Jurkat, Clone E6-1 (cell line): ENCODE measurements around the gene MARCKS.
A peak's percentile ranks its signal among the peaks of the same experiment; 100 is the strongest.
"Not testable (repeated sequence)": the region's sequence is repeated elsewhere in the genome, so short reads cannot be mapped to it uniquely, and the experiment has no call there.

Experiments used
- DNase-seq: peaks from one replicate; pipeline ENCODE4 v3.0.0-alpha.2; 2011; ENCODE audit warnings: low read depth, low spot score
- H3K4me3 ChIP-seq: 2 replicates; pipeline ENCODE4 v1.5.1; 2011; ENCODE audit warnings: mild to moderate bottlenecking, low read length, control low read depth, moderate library complexity

MARCKS gene

DNA sequence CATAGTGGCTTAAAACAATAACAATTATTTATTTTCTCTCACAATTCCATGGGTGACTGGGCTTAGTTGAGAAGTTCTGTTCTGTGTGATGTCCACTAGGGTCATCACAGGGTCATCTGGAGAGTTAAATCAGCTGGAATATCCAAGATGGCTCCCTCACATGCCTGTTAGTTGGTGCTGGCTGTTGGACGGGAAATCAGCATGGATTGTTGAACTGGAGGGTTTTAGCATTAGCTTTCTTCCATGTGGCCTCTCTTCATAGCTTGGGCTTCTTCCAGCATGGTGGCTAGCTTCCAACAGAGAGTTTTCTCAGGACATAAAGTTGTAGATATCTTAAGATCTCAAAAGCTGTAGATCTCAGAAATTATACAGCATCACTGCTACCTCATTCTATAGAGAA is 19.6 kb downstream of the MARCKS start:
- no peak for DNase-seq

DNA sequence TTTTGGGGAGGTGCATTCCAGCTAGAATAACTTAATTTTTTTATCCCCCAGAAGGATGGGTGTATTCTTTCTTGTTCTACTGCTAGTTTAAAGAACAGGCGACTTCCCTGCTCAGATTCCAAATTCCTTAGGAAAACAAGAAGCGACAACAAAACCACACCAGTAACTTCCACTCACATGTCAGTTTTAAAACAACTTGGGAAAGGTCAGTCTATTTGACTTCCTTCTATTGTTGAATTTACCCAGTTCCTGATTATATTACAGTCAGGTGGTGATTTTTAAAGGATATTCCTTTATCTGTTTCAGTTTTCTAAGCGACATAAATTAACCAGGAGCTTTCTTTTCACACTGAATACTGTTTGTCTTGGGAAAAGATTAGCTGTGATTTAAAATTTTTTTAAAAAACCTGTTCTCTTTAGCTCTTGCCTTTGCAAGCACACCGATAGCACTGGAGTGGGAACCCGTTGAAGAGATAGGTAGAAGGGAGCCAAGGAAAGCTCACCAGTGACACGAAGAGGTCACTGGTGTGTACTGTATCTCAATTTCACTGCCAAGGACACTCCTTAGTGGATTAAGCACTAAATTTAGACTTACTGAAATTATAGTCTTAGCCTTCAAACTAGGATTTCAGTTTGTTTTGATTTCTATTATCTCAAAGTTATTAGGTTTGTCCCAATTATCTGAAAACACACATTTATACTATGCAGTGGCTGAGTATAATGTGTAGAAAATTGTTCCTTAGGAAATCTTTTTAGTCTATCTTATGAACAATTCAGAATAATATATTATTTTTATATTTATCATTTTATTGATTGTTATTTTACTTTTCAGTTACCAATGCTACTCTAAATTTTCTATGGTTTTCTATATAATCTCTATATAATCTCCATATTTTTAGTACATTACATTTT is 22.3 kb downstream of the MARCKS start:
- peak; percentile 23 for DNase-seq
- no peak overlapping the region for H3K4me3 ChIP-seq

More for the DNA sequence above, 19.6 kb downstream of the MARCKS start:
- H3K4me3 ChIP-seq: no peak overlapping the region

DNA sequence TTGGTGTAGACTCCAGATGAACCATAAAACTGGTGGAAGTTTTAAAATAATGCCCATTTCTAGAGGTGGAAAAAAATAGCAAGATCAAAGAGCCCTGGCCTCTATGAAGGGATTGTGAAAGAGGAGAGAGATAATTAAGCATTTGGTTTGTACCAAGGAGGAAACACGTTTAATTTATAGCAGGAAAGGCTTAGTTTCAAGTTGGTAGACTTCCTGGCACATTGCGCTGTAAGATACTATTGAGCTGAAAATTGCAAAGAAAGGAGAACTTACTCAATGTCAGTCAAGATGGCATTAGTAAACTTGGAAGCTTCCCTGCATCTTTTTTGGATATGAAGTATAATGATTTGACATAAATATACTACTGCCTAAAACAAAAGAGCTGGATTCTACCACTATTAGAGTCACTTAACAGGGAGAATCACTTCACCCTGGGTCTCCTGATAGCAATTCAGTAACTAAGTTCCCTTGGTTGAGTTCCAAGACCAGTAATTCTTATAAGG is 24.4 kb downstream of the MARCKS start:
- no peak for DNase-seq
- no peak overlapping the region for H3K4me3 ChIP-seq

DNA sequence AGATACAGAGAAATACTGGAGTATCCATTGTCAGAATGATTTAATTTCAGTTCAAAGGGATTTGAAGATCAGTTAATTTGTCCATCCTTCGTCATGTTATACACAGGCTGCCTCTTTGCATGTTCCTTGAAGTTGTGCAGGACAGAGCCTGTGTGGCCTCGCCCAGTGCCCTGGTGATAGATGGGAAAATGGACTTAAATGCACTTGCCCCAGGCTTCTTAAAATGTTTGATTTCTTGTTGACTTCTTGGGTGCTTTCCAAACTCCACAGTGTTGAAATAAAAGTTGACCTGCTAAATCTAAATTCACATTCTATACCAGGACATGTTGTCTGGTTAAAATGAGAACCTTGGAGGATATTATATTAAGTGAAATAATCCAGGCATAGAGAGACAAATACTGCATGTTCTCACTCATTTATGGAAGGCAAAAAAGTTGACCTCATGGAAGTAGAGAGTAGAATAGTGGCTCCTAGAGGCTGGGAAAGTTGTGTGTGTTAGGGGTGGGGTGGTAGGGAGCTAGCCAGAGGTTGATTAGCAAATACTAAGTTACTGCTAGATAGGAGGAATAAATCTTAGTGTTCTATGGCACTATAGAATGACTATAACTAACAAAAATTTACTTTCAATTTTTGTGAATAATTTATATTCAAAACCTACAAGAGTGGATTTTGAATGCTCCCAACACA is 25.3 kb downstream of the MARCKS start:
- no peak for DNase-seq
- no peak overlapping the region for H3K4me3 ChIP-seq

DNA sequence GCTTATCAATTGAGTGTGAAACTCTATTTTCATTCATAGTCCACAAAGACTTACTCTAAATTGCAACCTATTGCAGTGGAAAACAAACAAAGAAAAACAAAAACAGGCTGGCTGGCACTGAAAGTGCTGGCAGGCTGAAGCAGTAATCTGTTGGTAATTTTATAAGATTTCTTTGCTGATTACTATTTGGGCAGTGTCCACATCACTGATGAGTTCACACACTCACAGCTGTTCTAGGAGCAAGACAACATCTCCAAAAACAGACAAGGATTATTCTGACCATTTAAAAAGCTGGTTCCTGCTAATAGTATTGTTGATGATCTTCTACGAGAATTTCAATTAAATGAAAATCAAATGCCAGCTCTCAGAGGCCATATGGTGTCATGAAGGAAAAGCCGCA is 26.9 kb downstream of the MARCKS start:
- DNase-seq: no peak
- H3K4me3 ChIP-seq: no peak overlapping the region

DNA sequence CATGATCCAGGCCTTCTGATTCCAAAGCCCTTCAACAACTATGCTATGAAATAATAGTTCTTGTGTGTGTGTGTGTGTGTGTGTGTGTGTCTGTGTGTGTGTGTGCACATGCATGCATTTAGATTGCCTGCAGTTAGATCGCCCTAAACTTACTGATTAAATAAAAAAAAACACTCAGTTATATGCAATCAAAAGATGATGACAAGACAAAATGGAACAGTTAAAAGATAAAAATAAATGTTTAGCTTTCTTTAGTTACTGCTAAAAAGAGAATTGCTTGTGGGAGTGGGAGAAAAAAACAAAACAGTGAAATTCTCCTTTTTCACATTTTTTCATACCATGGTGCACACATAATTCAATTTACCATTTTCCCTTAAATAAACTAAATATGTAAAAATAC is 29.4 kb downstream of the MARCKS start:
- no peak for DNase-seq
- H3K4me3 ChIP-seq: no peak overlapping the region

DNA sequence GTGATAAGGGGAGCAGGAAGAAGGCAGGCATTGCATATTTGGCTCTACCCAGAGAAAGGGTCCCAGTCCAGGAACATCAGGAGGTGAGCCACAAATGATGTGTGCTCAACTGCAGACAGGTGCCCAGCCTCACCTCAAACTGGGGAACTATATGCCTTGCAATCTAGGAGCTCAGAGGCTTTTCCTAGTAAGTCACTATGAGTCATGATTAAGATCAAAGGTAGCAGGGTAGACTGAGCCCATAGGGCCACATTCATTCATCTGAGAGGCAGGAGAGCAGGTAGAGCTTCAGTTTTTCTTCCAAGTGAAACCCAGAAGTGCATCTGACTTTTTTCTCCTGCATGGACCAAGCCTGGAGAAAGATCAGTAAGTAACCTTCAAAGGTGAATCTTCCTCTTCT is 31.3 kb downstream of the MARCKS start:
- no peak overlapping the region for H3K4me3 ChIP-seq
- no peak for DNase-seq

DNA sequence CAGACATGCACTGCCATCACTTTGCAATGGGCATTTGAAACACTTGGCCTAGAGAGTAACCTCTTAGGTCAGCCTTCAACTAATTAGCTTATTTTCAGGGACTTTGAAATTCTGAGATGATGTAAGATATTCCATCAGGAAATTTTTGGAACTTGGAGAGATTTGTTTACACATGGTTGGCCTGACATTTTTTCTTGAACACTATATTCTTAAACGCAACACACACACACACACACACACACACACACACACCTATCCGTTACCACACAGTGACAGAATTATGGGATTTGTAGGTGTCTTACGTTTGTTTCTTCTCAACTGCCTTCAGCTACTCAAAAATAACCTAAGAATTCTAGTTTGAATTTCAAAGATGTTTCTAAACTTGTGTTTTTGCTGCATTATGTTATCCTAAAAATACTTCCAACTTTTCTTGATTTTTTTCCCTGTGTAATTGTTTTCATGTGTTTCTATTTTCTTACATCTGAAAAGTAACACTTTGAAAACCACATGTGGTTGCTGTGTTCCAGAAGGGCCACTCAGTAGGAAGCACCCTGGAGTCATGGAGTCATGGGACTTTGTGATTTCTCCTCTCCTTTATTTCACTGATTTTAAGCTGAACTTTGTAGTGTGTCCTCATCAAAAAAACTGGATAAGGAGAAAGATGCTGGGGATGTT is 31.9 kb downstream of the MARCKS start:
- H3K4me3 ChIP-seq: no peak overlapping the region
- DNase-seq: no peak

DNA sequence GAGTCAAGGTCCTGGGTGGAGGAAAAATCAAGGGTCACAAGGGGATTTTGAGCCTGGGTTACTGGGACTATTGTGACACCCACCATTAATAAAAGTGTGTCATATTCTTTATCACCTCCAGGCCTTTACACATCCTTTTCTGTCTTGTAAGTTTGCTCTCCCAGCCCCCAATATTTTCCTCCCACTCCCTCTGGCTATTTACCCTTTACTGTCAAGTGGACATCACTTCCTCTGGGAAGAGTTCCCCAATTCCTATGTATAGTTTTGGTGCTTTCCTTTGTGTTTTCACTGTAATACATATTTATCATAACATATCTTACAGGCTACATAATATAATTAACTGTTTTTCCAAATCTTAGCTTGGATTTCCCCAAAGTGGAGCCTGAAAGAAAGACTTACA is 36.3 kb downstream of the MARCKS start:
- no peak for DNase-seq
- no peak overlapping the region for H3K4me3 ChIP-seq

DNA sequence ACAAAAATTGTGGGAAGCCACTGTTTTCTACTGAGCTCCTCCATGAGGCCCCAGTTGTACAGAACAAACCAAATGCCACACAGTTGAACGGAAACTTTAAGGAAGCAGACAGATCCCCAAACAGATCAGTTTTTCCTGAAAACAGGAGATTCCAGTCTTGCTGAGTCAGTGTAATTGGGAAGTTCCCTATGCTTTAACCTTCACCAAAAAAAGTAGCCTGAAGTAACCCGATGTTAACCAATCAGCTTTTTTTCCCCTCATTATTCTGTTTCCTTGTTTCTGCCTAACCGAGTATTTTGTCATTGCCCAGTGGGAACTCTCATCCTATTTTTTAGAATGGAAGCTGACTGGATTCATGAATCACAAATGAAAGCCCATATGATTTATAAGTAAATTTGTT is 36.7 kb downstream of the MARCKS start:
- H3K4me3 ChIP-seq: no peak overlapping the region
- no peak for DNase-seq

DNA sequence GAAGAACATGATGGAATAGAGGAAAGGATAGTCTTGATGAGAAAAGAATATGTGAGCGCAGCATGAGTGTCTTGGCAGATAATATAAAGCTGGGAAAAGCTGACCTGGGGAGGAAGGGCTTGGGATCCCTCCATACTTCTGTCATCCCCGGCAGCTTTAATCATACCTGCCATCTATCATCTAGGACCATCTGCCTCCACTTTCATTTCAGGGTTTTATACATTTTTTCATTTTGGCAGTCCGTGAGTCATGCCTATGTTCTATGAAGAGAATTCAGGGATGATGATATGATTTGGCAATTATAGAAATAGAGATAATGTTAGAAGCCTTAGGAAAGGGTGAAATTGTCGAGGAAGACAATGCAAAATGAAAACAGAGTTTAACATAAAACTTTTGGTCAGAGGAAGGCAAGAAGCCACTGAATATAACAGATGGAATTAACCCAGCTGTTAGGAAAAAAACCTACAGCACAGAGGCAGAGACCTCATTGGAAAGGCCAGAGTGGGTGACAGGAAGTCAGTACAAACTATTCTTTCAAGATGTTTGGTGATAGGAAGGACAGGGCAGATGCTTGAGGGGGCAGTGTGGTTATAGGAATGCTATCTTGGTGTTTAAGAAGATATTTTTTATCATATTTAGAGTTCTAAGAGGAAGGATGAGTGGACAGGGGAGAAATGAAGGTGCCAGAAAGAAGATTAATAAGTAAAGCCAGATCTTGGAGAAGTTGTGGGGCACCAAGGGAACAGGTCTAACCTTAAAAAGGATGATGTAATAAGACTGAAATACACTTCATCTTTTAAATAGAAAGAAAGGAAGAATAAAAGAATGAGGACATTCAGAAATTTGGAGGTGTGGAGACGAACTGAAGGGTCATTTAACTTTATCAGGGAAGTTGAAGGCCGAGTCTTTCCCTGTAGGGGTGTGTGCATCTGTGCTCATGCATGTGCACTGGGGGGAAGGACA is 37.8 kb downstream of the MARCKS start:
- DNase-seq: no peak
- H3K4me3 ChIP-seq: no peak overlapping the region

DNA sequence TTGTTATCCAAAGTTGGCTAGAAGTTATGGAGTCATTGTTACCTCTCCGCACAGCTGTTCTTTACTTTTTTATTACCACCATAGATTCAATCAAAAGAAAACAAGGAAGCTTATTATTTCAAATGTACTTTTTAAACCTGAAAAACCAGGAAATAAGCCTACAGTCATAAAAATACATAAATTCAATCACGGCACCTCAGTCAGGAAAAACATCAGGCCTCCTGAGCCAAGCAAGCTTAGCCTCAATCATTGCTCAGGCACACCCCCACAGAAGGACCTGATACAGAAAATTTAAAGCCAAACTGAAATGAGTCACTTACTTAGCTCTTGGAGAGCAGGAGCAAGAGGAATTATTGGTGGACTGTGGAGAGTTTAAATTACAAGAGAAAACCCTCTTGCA is 44.3 kb downstream of the MARCKS start:
- DNase-seq: no peak
- no peak overlapping the region for H3K4me3 ChIP-seq

DNA sequence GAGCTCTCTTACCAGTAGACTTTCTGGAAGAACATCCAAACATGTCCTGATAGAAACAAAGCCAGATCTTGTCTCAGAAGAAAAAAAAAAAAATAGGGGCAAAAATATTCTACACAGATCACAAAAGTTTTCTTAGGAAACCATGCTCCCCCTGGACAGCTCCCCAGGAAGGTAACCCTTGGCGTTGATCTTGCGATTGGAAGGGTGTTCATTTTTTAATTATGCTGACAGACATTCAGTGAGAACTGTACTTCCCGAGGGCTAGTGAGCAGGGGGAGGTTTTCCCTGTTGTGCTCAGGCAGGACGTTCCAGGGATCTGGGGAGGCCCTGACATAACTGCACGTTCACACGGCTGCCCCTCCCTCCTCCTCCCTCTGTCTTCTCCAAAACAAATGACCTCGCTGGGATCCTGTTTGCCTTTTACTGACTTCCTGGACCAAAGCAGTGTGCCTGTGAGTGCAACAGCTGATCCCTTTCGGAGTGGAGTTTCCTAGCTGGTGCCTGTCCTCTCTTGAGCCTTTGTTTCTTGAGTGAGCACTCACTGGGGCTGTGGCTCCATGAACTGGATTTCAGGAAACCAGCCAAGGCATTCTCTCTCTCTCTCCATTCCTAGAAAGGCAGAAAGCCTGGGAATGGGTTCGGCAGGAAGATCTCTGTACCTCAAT is 46.7 kb downstream of the MARCKS start:
- DNase-seq: no peak

DNA sequence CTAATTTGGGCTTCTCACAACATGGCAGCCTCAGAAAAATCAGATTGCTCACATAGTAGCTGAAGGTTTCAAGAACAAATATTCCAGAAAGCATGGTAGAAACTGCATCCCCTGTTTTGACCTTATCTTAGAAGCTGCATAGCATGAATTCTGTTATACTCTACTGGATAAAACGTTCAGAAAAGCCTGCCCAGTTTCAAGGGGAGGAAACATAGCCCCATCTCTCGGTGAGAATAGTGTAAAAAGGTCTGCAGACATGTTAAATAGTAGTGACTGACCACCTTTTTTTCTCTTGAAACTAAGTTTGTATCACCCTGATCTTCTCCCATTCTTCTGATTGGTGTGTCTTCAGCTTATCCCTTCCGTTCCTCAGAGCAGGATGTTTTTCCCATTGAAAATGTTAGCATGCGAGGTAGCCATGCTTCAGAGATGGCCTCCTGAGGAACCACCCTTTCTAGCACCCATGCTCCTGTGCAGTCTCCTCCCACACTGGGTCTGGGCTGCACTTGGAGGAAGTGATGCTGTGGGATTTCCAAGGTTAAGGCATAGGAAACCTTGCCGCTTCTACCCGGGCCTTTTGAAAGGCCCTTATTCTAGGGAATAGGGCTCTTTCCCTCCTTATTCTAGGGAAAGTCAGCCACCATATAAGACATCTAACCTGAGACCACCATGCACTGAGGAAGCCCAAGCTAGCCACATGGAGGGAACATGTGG is 50.1 kb downstream of the MARCKS start:
- DNase-seq: no peak
- H3K4me3 ChIP-seq: no peak overlapping the region

More for the DNA sequence above, 46.7 kb downstream of the MARCKS start:
- no peak overlapping the region for H3K4me3 ChIP-seq

DNA sequence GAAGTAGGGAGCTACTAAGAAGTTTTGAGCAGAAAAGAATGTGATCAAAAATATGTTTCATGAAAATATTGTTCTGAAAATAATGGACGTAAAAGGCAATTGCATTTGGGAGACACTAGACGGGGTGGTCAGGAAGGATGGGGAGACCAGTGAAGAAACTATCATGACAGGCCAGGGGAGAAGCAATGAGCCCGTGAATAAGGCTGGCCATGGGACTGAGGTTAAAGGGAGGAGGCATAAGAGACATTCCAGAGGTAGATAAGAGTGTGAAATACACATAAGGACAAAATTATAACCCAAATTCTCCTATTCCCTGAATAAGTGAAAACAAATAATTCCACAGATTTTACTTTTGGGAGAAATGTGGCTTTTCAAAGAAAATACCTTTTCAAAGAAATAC is 51.7 kb downstream of the MARCKS start:
- no peak overlapping the region for H3K4me3 ChIP-seq
- no peak for DNase-seq

DNA sequence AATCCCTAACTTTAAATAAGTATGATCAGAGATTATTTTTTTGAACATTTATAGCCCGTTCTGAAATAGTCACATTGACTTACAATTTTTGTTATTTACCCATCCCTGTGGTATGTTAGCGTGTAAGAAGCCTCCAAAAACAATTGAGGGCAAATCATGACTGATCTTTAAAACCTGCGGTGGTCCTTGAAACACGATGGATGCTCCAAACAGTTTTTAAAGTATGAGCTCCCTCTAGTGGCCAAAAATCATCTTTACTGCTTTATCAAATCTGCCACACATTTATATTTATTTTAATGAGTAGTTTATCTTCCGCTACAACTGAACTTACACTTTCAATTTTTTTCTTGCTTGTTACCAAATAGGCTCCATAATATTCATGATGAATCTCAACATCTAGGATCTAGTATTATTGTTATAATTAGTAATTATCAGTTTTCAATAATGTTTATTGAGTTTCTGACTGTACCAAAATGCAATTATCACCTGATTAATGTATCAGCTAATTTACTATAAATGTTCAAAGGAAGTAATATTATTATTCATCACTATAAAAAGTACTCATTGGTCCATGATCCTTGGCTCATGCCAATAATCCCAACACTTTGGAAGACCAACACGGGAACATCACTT is 52.2 kb downstream of the MARCKS start:
- peak; percentile 60 for DNase-seq

DNA sequence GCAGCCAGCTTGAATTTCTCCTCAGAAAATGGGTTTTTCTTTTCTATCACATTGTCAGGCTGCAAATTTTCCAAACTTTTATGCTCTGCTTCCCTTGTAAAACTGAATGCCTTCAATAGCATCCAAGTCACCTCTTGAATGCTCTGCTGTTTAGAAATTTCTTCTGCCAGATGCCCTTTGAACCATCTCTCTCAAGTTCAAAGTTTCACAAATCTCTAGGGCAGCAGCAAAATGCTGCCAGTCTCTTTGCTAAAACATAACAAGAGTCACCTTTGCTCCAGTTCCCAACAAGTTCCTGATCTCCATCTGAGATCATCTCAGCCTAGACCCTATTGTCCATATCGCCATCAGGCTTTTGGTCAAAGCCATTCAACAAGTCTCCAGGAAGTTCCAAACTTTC is 53.1 kb downstream of the MARCKS start:
- H3K4me3 ChIP-seq, DNase-seq: not testable (repeated sequence)

More for the DNA sequence above, 52.2 kb downstream of the MARCKS start:
- H3K4me3 ChIP-seq: no peak overlapping the region
